Neural cell (in vitro differentiated cells): ENCODE results near the gene WDR5. TPM values are rescaled to one million over a fixed set of nuclear protein-coding genes. Genes with fewer than 3 reads are reported as not detected.

Experiments used
- H2AFZ ChIP-seq: fragments of 200-600, 300-800 bp; sonication (generic), shearing (Covaris generic); 2 replicates; pipeline ENCODE4 v1.6.0; 2014; ENCODE audit warnings: low read depth, mild to moderate bottlenecking, antibody characterized with exemption, low read length, moderate library complexity
- H3F3A ChIP-seq: fragments of 200-600 bp; shearing (Covaris generic); 2 replicates; pipeline ENCODE4 v1.6.1; 2016; ENCODE audit warnings: mild to moderate bottlenecking, moderate library complexity, mixed read lengths, antibody characterized with exemption, low read length; ENCODE audit not compliant: insufficient read depth, poor library complexity, severe bottlenecking
- H3K27ac ChIP-seq: fragments of 200-600, 300-800 bp; sonication (generic), shearing (Covaris generic); 2 replicates; pipeline ENCODE4 v1.5.1; 2014; ENCODE audit warnings: mild to moderate bottlenecking, low read length, moderate library complexity
- H3K27me3 ChIP-seq: fragments of 300-800, 200-600 bp; sonication (generic), shearing (Covaris generic); 2 replicates; pipeline ENCODE4 v1.6.0; 2014; ENCODE audit warnings: mild to moderate bottlenecking, low read depth, low read length, moderate library complexity; ENCODE audit not compliant: insufficient read depth
- H3K36me3 ChIP-seq: fragments of 300-800, 200-600 bp; sonication (generic), shearing (Covaris generic); 2 replicates; pipeline ENCODE4 v1.5.1; 2014; ENCODE audit warnings: mild to moderate bottlenecking, antibody characterized with exemption, low read length, moderate library complexity; ENCODE audit not compliant: insufficient read depth
- H3K4me2 ChIP-seq: fragments of 300-800, 200-600 bp; sonication (generic), shearing (Covaris generic); 2 replicates; pipeline ENCODE4 v1.6.0; 2014; ENCODE audit warnings: mild to moderate bottlenecking, low read length
- H3K4me3 ChIP-seq: fragments of 300-800, 200-600 bp; sonication (generic), shearing (Covaris generic); 2 replicates; pipeline ENCODE4 v1.5.1; 2014; ENCODE audit warnings: mild to moderate bottlenecking, low read length, moderate library complexity
- H3K79me2 ChIP-seq: fragments of 200-600 bp; shearing (Covaris generic); replicated peaks from 2 replicates; pipeline ENCODE4 v1.6.0; 2014; ENCODE audit warnings: mild to moderate bottlenecking, low read length, moderate library complexity; ENCODE audit not compliant: insufficient read depth
- H3K9ac ChIP-seq: fragments of 300-800, 200-600 bp; sonication (generic), shearing (Covaris generic); 2 replicates; pipeline ENCODE4 v1.6.1; 2016; ENCODE audit warnings: mild to moderate bottlenecking, low read length, mixed read lengths
- H3K9me2 ChIP-seq: fragments of 200-600 bp; shearing (Covaris generic); 2 replicates; pipeline ENCODE4 v1.6.1; 2016; ENCODE audit warnings: mild to moderate bottlenecking, low read length, mixed read lengths; ENCODE audit not compliant: insufficient read depth
- H3K9me3 ChIP-seq: fragments of 200-600, 300-800 bp; sonication (generic), shearing (Covaris generic); 2 replicates; pipeline ENCODE4 v1.6.1; 2016; ENCODE audit warnings: mild to moderate bottlenecking, mixed run types, low read length, moderate library complexity, mixed read lengths
- H4K20me1 ChIP-seq: fragments of 200-600 bp; shearing (Covaris generic); 2 replicates; pipeline ENCODE4 v1.6.1; 2016; ENCODE audit warnings: mild to moderate bottlenecking, mixed run types; ENCODE audit not compliant: insufficient read depth
- CTCF ChIP-seq: fragments of 450-650 bp; IDR thresholded peaks from 2 replicates; pipeline ENCODE4 v1.5.1; 2014; ENCODE audit warnings: antibody characterized with exemption, mild to moderate bottlenecking, moderate library complexity; ENCODE audit not compliant: poor library complexity, severe bottlenecking
- EP300 ChIP-seq: fragments of 450-650 bp; conservative IDR thresholded peaks from 2 replicates; pipeline ENCODE4 v1.6.1; 2014; ENCODE audit warnings: antibody characterized with exemption, mild to moderate bottlenecking, moderate library complexity; ENCODE audit not compliant: poor library complexity, severe bottlenecking
- EZH2 ChIP-seq: fragments of 200-600, 300-800 bp; shearing (Covaris generic), sonication (generic); IDR thresholded peaks from 2 replicates; pipeline ENCODE4 v1.6.1; 2014; ENCODE audit warnings: antibody characterized with exemption, low read length, borderline replicate concordance, mild to moderate bottlenecking; ENCODE audit not compliant: insufficient read depth, poor library complexity, severe bottlenecking
- MXI1 ChIP-seq: fragments of 450-650 bp; conservative IDR thresholded peaks from 2 replicates; pipeline ENCODE4 v1.6.1; 2014; ENCODE audit warnings: antibody characterized with exemption, mild to moderate bottlenecking; ENCODE audit not compliant: poor library complexity, severe bottlenecking
- POLR2AphosphoS5 ChIP-seq: IDR thresholded peaks from 2 replicates; pipeline ENCODE4 v1.6.1; 2012
- REST ChIP-seq: IDR thresholded peaks from 2 replicates; pipeline ENCODE4 v1.6.1; 2012; ENCODE audit warnings: borderline replicate concordance
- SMC3 ChIP-seq: fragments of 450-650 bp; conservative IDR thresholded peaks from 2 replicates; pipeline ENCODE4 v1.6.1; 2014; ENCODE audit warnings: antibody characterized with exemption, mild to moderate bottlenecking, moderate library complexity; ENCODE audit not compliant: poor library complexity
- polyA minus RNA-seq: library from RNA; depleted of rRNA, polyadenylated mRNA; stranded (reverse); fragments of >200 nt; gene quantifications from 2 replicates; pipeline ENCODE4 v1.2.3, GENCODE V29; 2014
- polyA plus RNA-seq: library from polyadenylated mRNA; depleted of rRNA; stranded (reverse); fragments of >200 nt; gene quantifications from 2 replicates; pipeline ENCODE4 v1.2.3, GENCODE V29; 2014

WDR5 gene
- polyA plus RNA-seq (35.8 and 40.2 TPM in 2 replicates), polyA minus RNA-seq (28.7 and 29.5 TPM in 2 replicates)

GRCh38 chr9:134135343-134136117, at the start of gene WDR5:
Gene WDR5, plus strand, starts transcription at chr9:134136082. Its CDS starts 3,796 bp downstream, at chr9:134139878.
- no peaks in the 10 kb centered on the region for H3K36me3 ChIP-seq
- H3K27ac ChIP-seq, result peak within 1 kb of the TSS; percentile 93
- TF ChIP-seq MXI1, result peak; percentile 50
- peak; percentile 52 for TF ChIP-seq CTCF
- TF ChIP-seq SMC3, result peak; percentile 50
- TF ChIP-seq POLR2AphosphoS5, result peak; percentile 79
- TF ChIP-seq REST, result no peak
- no peaks in the 10 kb centered on the region for H3F3A ChIP-seq
- H3K4me2 ChIP-seq, result peak within 1 kb of the TSS; percentile 86
- H3K9ac ChIP-seq, result peak within 1 kb of the TSS; percentile 91
- no peaks in the 10 kb centered on the region for H3K9me3 ChIP-seq
- H3K79me2 ChIP-seq, result peaks cover 37% of the 10 kb centered on the region
- H4K20me1 ChIP-seq, result no peaks in the 10 kb centered on the region
- H2AFZ ChIP-seq, result peak within 1 kb of the TSS; percentile 92
- peak within 1 kb of the TSS; percentile 97 for H3K4me3 ChIP-seq
- H3K9me2 ChIP-seq, result no peaks in the 10 kb centered on the region
- H3K27me3 ChIP-seq, result no peaks in the 10 kb centered on the region

- H4K20me1 ChIP-seq, result no peaks in the 10 kb centered on the region
- H3K36me3 ChIP-seq, result no peaks in the 10 kb centered on the region
- H3K79me2 ChIP-seq, result no peaks in the 10 kb centered on the region
- H3F3A ChIP-seq, result no peaks in the 10 kb centered on the region
- TF ChIP-seq EP300 (no peak), REST (no peak), MXI1 (no peak), EZH2 (no peak)
- H3K9ac ChIP-seq, result no peak overlapping the region
- no peaks in the 10 kb centered on the region for H3K9me2 ChIP-seq
- no peak overlapping the region for H2AFZ ChIP-seq
- H3K27me3 ChIP-seq, result no peaks in the 10 kb centered on the region
- no peak overlapping the region for H3K4me3 ChIP-seq
- no peak overlapping the region for H3K27ac ChIP-seq
- H3K9me3 ChIP-seq, result no peaks in the 10 kb centered on the region
- no peak overlapping the region for H3K4me2 ChIP-seq
Observed at GRCh38 chr9:134088063-134088725, 47.7 kb upstream of the WDR5 start.
